ENCODE measurements around the gene CSAD. TPM values are rescaled to one million over a fixed set of nuclear protein-coding genes. Genes with fewer than 3 reads are reported as not detected.

CSAD gene
- polyA plus RNA-seq, 1 donor (not counting 4 experiments of a cell fraction or from before 2014, with no cell fraction given) = 19.5 TPM

DNA sequence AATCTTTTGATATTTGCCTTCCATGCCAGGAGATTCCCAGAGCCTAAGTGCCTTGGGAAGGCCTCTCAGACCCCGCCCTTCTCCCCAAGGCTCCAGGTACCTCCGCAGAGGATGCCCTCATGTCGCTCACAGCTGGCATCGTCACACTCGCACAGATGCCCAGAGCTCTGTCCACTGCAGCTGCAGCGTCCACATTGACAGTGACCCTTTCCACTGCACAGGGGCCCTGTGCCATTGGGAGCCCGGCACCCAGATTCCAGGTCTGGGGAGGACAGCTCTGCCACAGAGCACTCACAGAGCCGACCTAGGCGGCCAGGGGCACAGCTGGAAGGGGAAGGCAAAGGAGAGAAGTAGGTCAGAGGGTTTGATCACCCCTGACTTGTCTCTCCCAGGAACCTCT lies 12.3 kb upstream of the CSAD start:
- Histone ChIP-seq H2AFZ (ENCODE audit: control insufficient read depth, low read length) (no peak overlapping the region), H3K4me2 (ENCODE audit: control insufficient read depth, extremely low read depth, insufficient read depth, low read depth, low read length) (no peak overlapping the region), H3K27me3 (ENCODE audit: control insufficient read depth, extremely low read depth, insufficient read depth, low read length) (no peaks in the 10 kb centered on the region), H4K20me1 (ENCODE audit: control insufficient read depth, extremely low read depth, insufficient read depth, low read length) (no peaks in the 10 kb centered on the region), H3K79me2 (ENCODE audit: control insufficient read depth, insufficient read depth, low read length) (no peaks in the 10 kb centered on the region), H3K27ac (ENCODE audit: control insufficient read depth, insufficient read depth, low read length) (no peak overlapping the region), H3K36me3 (ENCODE audit: control insufficient read depth in 2 of 2, extremely low read depth in 1 of 2, insufficient read depth in 2 of 2, low read length in 2 of 2) (peaks cover 5 to 7% of the 10 kb centered on the region in 2 experiments), H3K4me3 (ENCODE audit: control insufficient read depth in 2 of 3, extremely low read depth in 1 of 3, insufficient read depth in 2 of 3, low read depth in 1 of 3, low read length in 3 of 3) (no peak overlapping the region), H3K9me1 (ENCODE audit: control insufficient read depth, extremely low read depth, insufficient read depth, low read length) (no peaks in the 10 kb centered on the region), H3K4me1 (ENCODE audit: control insufficient read depth, extremely low read depth, insufficient read depth, low read length) (peaks cover 2% of the 10 kb centered on the region), H3K9me3 (ENCODE audit: control insufficient read depth, low read depth, low read length) (no peaks in the 10 kb centered on the region), H3K9ac (ENCODE audit: control insufficient read depth, extremely low read depth, insufficient read depth, low read length) (no peak overlapping the region)
- FAIRE-seq (no peak), DNase-seq (ENCODE audit: low read depth, low spot score) (no peak)
- TF ChIP-seq EZH2 (IDR thresholded peaks at IDR 0.05; ENCODE audit: low read length) = no peak
- TF ChIP-seq, protein P1, sequence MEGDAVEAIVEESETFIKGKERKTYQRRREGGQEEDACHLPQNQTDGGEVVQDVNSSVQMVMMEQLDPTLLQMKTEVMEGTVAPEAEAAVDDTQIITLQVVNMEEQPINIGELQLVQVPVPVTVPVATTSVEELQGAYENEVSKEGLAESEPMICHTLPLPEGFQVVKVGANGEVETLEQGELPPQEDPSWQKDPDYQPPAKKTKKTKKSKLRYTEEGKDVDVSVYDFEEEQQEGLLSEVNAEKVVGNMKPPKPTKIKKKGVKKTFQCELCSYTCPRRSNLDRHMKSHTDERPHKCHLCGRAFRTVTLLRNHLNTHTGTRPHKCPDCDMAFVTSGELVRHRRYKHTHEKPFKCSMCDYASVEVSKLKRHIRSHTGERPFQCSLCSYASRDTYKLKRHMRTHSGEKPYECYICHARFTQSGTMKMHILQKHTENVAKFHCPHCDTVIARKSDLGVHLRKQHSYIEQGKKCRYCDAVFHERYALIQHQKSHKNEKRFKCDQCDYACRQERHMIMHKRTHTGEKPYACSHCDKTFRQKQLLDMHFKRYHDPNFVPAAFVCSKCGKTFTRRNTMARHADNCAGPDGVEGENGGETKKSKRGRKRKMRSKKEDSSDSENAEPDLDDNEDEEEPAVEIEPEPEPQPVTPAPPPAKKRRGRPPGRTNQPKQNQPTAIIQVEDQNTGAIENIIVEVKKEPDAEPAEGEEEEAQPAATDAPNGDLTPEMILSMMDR (optimal IDR thresholded peaks at IDR 0.05 in 1 of 3, IDR thresholded peaks at IDR 0.05 in 1 of 3, conservative IDR thresholded peaks at IDR 0.05 in 1 of 3; ENCODE audit: extremely low read depth in 1 of 3, insufficient read depth in 2 of 3, low read length in 3 of 3) = no peak
- dilution Hi-C loops (cut with MboI; ENCODE audit: extremely low pct_ligation_motif_present, low sequenced_read_pairs) = no loop called here

DNA sequence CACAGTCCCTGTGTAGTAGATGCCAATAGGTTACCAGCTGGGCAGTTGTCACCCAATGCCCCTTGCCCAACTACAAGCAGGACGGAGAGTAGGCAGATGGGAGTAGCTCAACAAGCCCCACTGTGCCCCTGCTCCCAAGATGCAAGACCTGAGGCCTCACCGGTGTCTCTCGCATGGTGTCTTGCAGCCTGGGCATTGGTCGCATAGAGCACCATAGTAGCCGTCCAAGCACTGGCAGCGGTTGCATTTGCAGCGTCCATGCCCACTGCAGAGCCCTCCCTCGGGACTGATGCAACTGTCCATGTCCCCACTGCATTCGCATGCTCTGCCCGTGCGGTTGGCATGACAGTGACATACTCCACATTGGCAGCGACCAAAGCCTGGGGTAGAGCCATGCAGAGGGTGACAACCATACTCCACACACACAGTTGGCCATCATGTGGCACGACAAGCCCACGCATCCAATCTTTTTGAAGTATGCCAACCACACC lies 11.9 kb upstream of the CSAD start:
- no peak for DNase-seq (ENCODE audit: low read depth, low spot score)

More for the DNA sequence above, 11.9 kb upstream of the CSAD start:
- no peak for TF ChIP-seq EZH2 (IDR thresholded peaks at IDR 0.05; ENCODE audit: low read length)
- TF ChIP-seq, protein P1 (optimal IDR thresholded peaks at IDR 0.05 in 1 of 3, IDR thresholded peaks at IDR 0.05 in 1 of 3, conservative IDR thresholded peaks at IDR 0.05 in 1 of 3; ENCODE audit: extremely low read depth in 1 of 3, insufficient read depth in 2 of 3, low read length in 3 of 3) = no peak
- Histone ChIP-seq H2AFZ (ENCODE audit: control insufficient read depth, low read length) (no peak overlapping the region), H3K4me1 (ENCODE audit: control insufficient read depth, extremely low read depth, insufficient read depth, low read length) (no peaks in the 10 kb centered on the region), H3K27me3 (ENCODE audit: control insufficient read depth, extremely low read depth, insufficient read depth, low read length) (no peaks in the 10 kb centered on the region), H3K27ac (ENCODE audit: control insufficient read depth, insufficient read depth, low read length) (no peak overlapping the region), H3K79me2 (ENCODE audit: control insufficient read depth, insufficient read depth, low read length) (no peaks in the 10 kb centered on the region), H3K9me3 (ENCODE audit: control insufficient read depth, low read depth, low read length) (no peaks in the 10 kb centered on the region), H3K36me3 (ENCODE audit: control insufficient read depth in 2 of 2, extremely low read depth in 1 of 2, insufficient read depth in 2 of 2, low read length in 2 of 2) (peaks cover 7% of the 10 kb centered on the region in 2 experiments), H3K4me3 (ENCODE audit: control insufficient read depth in 2 of 3, extremely low read depth in 1 of 3, insufficient read depth in 2 of 3, low read depth in 1 of 3, low read length in 3 of 3) (no peak overlapping the region), H3K9me1 (ENCODE audit: control insufficient read depth, extremely low read depth, insufficient read depth, low read length) (no peaks in the 10 kb centered on the region), H3K9ac (ENCODE audit: control insufficient read depth, extremely low read depth, insufficient read depth, low read length) (no peak overlapping the region), H4K20me1 (ENCODE audit: control insufficient read depth, extremely low read depth, insufficient read depth, low read length) (no peaks in the 10 kb centered on the region), H3K4me2 (ENCODE audit: control insufficient read depth, extremely low read depth, insufficient read depth, low read depth, low read length) (no peak overlapping the region)
- dilution Hi-C loops (cut with MboI; ENCODE audit: extremely low pct_ligation_motif_present, low sequenced_read_pairs) = no loop called here
- no peak for FAIRE-seq

All from keratinocyte (primary cell).